HepG2 (cell line): Measurements from ENCODE around the gene SYPL2. TPM values are rescaled to one million over a fixed set of nuclear protein-coding genes. Genes with fewer than 3 reads are reported as not detected.

Experiments used
- ATAD3A ChIP-seq: sonication (generic); formaldehyde crosslinking; IDR thresholded peaks from 2 replicates; pipeline ENCODE4 v1.4.0; 2020; ENCODE audit warnings: missing genetic modification reagents
- CEBPG ChIP-seq: IDR thresholded peaks from 2 replicates; pipeline ENCODE4 v1.6.1; 2016
- FOXA3 ChIP-seq: IDR thresholded peaks from 2 replicates; pipeline ENCODE4 v1.6.1; 2016; ENCODE audit warnings: missing genetic modification reagents, missing compliant biosample characterization
- MYC ChIP-seq: sonication (generic); formaldehyde crosslinking; IDR thresholded peaks from 2 replicates; pipeline ENCODE4 v1.9.0; 2021; ENCODE audit warnings: missing genetic modification reagents, borderline replicate concordance
- MZF1 ChIP-seq: sonication (generic); formaldehyde crosslinking; IDR thresholded peaks from 2 replicates; pipeline ENCODE4 v1.8.1; 2023; ENCODE audit warnings: mild to moderate bottlenecking, missing genetic modification reagents, borderline replicate concordance
- POLR2A ChIP-seq, 2 experiments: IDR thresholded peaks; 2 replicates each; pipeline ENCODE4 v1.6.1; 2011; ENCODE audit warnings: low read depth in 2 of 2, low read length in 2 of 2, mild to moderate bottlenecking in 1 of 2, moderate library complexity in 1 of 2; ENCODE audit not compliant: insufficient read depth in 1 of 2
- ZBTB7B ChIP-seq: sonication (generic); formaldehyde crosslinking; IDR thresholded peaks from 2 replicates; pipeline ENCODE4 v1.4.0; 2020; ENCODE audit warnings: missing genetic modification reagents
- ZNF354B ChIP-seq: sonication (generic); formaldehyde crosslinking; IDR thresholded peaks from 2 replicates; pipeline ENCODE4 v1.8.0; 2022; ENCODE audit warnings: mild to moderate bottlenecking, missing genetic modification reagents
- ZNF549 ChIP-seq: sonication (generic); formaldehyde crosslinking; IDR thresholded peaks from 2 replicates; pipeline ENCODE4 v1.5.0; 2020; ENCODE audit warnings: missing genetic modification reagents
- ZNF773 ChIP-seq: sonication (generic); formaldehyde crosslinking; IDR thresholded peaks from 2 replicates; pipeline ENCODE4 v1.4.0; 2020; ENCODE audit warnings: missing genetic modification reagents, borderline replicate concordance
- ZNF776 ChIP-seq: sonication (generic); formaldehyde crosslinking; IDR thresholded peaks from 2 replicates; pipeline ENCODE4 v1.4.0; 2020; ENCODE audit warnings: mild to moderate bottlenecking, missing genetic modification reagents
- ZNF83 ChIP-seq: sonication (generic); formaldehyde crosslinking; IDR thresholded peaks from 2 replicates; pipeline ENCODE4 v1.4.0; 2020; ENCODE audit warnings: missing genetic modification reagents, mild to moderate bottlenecking, borderline replicate concordance
- polyA plus RNA-seq, 8 experiments: library from polyadenylated mRNA; depleted of rRNA in 3 of 8; stranded (reverse) in 7 of 8; unstranded in 1 of 8; fragments of >200 nt; fragmentation: Illumina TruSeq in 4 of 8; extraction: Trizol in 4 of 8; gene quantifications; 2 replicates each; pipeline versions ENCODE4 v1.2.1 to v1.2.3, GENCODE V29; 2011 to 2016; ENCODE audit warnings: low read depth in 4 of 8, missing spikeins in 1 of 8, mixed read lengths in 1 of 8; ENCODE audit not compliant: insufficient read depth in 1 of 8
- total RNA-seq, 5 experiments: library from RNA; depleted of rRNA; stranded (reverse); fragments of >200 nt; fragmentation: Illumina TruSeq; extraction: Trizol; gene quantifications; 2 replicates each; pipeline ENCODE4 v1.2.3, GENCODE V29; 2016; ENCODE audit warnings: low read depth in 1 of 5
- TF ChIP-seq, protein P1 (sequence below): sonication (generic); formaldehyde crosslinking; IDR thresholded peaks from 2 replicates; pipeline ENCODE4 v1.5.0; 2020; ENCODE audit warnings: mild to moderate bottlenecking, missing genetic modification reagents, borderline replicate concordance
- TF ChIP-seq, protein P2 (sequence below): sonication (generic); formaldehyde crosslinking; IDR thresholded peaks from 2 replicates; pipeline ENCODE4 v1.5.0; 2020; ENCODE audit warnings: mild to moderate bottlenecking, missing genetic modification reagents
- TF ChIP-seq, protein P3 (sequence below): IDR thresholded peaks from 2 replicates; pipeline ENCODE4 v1.6.1; 2016
- TF ChIP-seq, protein P4 (sequence below): sonication (generic); formaldehyde crosslinking; IDR thresholded peaks from 2 replicates; pipeline ENCODE4 v1.4.0; 2020; ENCODE audit warnings: mild to moderate bottlenecking, missing genetic modification reagents

Gene SYPL2
- total and polyA plus RNA-seq, 2 of the 13 experiments (the other 11 are each of a cell fraction or from before 2014, with no cell fraction given) = 0.17 to 0.24 TPM

DNA sequence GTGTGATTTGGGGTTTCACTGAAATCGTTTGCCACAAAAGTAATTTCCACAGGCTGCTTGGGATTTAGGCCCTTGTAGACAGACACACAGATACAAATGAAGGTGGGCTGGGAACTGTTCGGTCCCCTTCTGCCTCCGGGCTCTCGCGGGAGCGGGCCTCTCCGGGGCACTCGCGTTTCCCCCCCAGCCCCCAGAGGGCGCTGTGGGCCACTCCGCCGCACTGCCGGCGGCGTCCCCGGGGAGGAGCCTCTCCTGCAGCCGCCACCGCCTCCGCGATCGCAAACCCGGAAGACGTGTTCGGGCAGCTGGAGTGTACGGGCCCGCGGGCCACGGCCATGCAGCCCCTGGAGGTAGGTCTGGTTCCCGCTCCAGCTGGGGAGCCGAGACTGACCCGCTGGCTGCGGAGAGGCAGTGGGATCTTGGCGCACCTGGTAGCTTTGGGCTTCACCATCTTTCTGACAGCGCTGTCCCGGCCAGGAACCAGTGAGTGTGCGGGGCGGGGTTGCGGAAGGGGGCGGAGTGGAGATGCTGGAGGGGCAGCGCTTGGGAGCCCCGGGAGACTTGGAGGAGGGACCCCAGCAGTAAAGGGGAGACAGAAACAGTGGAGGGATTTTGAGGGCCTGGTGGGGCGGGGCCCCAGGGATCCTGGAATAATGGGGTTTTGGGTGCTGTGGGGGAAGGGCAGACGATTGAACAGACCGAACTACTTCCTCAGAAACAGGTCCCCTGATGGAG lies 27.6 kb downstream of the SYPL2 start, which contains the start of gene CYB561D1 (continued):
- TF ChIP-seq, protein P1, sequence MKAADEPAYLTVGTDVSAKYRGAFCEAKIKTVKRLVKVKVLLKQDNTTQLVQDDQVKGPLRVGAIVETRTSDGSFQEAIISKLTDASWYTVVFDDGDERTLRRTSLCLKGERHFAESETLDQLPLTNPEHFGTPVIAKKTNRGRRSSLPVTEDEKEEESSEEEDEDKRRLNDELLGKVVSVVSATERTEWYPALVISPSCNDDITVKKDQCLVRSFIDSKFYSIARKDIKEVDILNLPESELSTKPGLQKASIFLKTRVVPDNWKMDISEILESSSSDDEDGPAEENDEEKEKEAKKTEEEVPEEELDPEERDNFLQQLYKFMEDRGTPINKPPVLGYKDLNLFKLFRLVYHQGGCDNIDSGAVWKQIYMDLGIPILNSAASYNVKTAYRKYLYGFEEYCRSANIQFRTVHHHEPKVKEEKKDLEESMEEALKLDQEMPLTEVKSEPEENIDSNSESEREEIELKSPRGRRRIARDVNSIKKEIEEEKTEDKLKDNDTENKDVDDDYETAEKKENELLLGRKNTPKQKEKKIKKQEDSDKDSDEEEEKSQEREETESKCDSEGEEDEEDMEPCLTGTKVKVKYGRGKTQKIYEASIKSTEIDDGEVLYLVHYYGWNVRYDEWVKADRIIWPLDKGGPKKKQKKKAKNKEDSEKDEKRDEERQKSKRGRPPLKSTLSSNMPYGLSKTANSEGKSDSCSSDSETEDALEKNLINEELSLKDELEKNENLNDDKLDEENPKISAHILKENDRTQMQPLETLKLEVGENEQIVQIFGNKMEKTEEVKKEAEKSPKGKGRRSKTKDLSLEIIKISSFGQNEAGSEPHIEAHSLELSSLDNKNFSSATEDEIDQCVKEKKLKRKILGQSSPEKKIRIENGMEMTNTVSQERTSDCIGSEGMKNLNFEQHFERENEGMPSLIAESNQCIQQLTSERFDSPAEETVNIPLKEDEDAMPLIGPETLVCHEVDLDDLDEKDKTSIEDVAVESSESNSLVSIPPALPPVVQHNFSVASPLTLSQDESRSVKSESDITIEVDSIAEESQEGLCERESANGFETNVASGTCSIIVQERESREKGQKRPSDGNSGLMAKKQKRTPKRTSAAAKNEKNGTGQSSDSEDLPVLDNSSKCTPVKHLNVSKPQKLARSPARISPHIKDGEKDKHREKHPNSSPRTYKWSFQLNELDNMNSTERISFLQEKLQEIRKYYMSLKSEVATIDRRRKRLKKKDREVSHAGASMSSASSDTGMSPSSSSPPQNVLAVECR (CRISPR knock-in tag) = peak; percentile 97
- TF ChIP-seq ATAD3A (CRISPR knock-in tag) = no peak
- TF ChIP-seq, protein P2, sequence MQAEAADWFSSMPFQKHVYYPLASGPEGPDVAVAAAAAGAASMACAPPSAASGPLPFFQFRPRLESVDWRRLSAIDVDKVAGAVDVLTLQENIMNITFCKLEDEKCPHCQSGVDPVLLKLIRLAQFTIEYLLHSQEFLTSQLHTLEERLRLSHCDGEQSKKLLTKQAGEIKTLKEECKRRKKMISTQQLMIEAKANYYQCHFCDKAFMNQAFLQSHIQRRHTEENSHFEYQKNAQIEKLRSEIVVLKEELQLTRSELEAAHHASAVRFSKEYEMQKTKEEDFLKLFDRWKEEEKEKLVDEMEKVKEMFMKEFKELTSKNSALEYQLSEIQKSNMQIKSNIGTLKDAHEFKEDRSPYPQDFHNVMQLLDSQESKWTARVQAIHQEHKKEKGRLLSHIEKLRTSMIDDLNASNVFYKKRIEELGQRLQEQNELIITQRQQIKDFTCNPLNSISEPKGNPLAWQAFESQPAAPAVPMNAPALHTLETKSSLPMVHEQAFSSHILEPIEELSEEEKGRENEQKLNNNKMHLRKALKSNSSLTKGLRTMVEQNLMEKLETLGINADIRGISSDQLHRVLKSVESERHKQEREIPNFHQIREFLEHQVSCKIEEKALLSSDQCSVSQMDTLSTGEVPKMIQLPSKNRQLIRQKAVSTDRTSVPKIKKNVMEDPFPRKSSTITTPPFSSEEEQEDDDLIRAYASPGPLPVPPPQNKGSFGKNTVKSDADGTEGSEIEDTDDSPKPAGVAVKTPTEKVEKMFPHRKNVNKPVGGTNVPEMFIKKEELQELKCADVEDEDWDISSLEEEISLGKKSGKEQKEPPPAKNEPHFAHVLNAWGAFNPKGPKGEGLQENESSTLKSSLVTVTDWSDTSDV (CRISPR knock-in tag) = no peak
- TF ChIP-seq POLR2A (IDR thresholded peaks at IDR 0.05; ENCODE audit: insufficient read depth in 1 of 2, low read depth in 2 of 2, low read length in 2 of 2) = peak; percentile 61 to 87; a peak in 3 of 4 replicates
- TF ChIP-seq MZF1 (CRISPR knock-in tag) = no peak
- peak; percentile 23; the same call in 1 of the 2 replicates for TF ChIP-seq FOXA3 (CRISPR knock-in tag)
- 0 out of 2 replicates have a peak, but pooled peaks have one; percentile 13 for TF ChIP-seq CEBPG (CRISPR knock-in tag)
- peak; percentile 44; the same call in 1 of the 2 replicates for TF ChIP-seq ZNF83 (CRISPR knock-in tag)
- TF ChIP-seq, protein P3, sequence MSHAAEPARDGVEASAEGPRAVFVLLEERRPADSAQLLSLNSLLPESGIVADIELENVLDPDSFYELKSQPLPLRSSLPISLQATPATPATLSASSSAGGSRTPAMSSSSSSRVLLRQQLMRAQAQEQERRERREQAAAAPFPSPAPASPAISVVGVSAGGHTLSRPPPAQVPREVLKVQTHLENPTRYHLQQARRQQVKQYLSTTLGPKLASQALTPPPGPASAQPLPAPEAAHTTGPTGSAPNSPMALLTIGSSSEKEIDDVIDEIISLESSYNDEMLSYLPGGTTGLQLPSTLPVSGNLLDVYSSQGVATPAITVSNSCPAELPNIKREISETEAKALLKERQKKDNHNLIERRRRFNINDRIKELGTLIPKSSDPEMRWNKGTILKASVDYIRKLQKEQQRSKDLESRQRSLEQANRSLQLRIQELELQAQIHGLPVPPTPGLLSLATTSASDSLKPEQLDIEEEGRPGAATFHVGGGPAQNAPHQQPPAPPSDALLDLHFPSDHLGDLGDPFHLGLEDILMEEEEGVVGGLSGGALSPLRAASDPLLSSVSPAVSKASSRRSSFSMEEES (CRISPR knock-in tag) = 0 out of 2 replicates have a peak, but pooled peaks have one; percentile 15
- TF ChIP-seq ZNF549 (CRISPR knock-in tag) = no peak
- peak; percentile 79; the same call in 1 of the 2 replicates for TF ChIP-seq ZNF773 (CRISPR knock-in tag)
- TF ChIP-seq ZNF776 (CRISPR knock-in tag) = peak; percentile 70
- TF ChIP-seq ZNF354B (CRISPR knock-in tag) = 0 out of 2 replicates have a peak, but pooled peaks have one; percentile 30
- TF ChIP-seq ZBTB7B (CRISPR knock-in tag) = peak; percentile 49
- TF ChIP-seq MYC (CRISPR knock-in tag) = peak; percentile 77
- TF ChIP-seq, protein P4, sequence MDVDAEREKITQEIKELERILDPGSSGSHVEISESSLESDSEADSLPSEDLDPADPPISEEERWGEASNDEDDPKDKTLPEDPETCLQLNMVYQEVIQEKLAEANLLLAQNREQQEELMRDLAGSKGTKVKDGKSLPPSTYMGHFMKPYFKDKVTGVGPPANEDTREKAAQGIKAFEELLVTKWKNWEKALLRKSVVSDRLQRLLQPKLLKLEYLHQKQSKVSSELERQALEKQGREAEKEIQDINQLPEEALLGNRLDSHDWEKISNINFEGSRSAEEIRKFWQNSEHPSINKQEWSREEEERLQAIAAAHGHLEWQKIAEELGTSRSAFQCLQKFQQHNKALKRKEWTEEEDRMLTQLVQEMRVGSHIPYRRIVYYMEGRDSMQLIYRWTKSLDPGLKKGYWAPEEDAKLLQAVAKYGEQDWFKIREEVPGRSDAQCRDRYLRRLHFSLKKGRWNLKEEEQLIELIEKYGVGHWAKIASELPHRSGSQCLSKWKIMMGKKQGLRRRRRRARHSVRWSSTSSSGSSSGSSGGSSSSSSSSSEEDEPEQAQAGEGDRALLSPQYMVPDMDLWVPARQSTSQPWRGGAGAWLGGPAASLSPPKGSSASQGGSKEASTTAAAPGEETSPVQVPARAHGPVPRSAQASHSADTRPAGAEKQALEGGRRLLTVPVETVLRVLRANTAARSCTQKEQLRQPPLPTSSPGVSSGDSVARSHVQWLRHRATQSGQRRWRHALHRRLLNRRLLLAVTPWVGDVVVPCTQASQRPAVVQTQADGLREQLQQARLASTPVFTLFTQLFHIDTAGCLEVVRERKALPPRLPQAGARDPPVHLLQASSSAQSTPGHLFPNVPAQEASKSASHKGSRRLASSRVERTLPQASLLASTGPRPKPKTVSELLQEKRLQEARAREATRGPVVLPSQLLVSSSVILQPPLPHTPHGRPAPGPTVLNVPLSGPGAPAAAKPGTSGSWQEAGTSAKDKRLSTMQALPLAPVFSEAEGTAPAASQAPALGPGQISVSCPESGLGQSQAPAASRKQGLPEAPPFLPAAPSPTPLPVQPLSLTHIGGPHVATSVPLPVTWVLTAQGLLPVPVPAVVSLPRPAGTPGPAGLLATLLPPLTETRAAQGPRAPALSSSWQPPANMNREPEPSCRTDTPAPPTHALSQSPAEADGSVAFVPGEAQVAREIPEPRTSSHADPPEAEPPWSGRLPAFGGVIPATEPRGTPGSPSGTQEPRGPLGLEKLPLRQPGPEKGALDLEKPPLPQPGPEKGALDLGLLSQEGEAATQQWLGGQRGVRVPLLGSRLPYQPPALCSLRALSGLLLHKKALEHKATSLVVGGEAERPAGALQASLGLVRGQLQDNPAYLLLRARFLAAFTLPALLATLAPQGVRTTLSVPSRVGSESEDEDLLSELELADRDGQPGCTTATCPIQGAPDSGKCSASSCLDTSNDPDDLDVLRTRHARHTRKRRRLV (CRISPR knock-in tag) = peak; percentile 67; the same call in 1 of the 2 replicates
